Hypothalamus (tissue), 51 donors: ENCODE data around the gene SBK2.
"Not testable (repeated sequence)": the region's sequence is repeated elsewhere in the genome, so short reads cannot be mapped to it uniquely, and the experiment has no call there.

ENCODE experiments used
- DNase-seq, 51 donors: peaks; one replicate each; lab custom pipeline; 2025; lab: John Stamatoyannopoulos, UW

The SBK2 gene

GRCh38 chr19:55503502-55504251 lies 33.3 kb downstream of the SBK2 start:
- DNase-seq = peak; percentile 77 to 99 (median 92)

GRCh38 chr19:55503157-55503501 lies 33.8 kb downstream of the SBK2 start:
- DNase-seq = no peak

DNA sequence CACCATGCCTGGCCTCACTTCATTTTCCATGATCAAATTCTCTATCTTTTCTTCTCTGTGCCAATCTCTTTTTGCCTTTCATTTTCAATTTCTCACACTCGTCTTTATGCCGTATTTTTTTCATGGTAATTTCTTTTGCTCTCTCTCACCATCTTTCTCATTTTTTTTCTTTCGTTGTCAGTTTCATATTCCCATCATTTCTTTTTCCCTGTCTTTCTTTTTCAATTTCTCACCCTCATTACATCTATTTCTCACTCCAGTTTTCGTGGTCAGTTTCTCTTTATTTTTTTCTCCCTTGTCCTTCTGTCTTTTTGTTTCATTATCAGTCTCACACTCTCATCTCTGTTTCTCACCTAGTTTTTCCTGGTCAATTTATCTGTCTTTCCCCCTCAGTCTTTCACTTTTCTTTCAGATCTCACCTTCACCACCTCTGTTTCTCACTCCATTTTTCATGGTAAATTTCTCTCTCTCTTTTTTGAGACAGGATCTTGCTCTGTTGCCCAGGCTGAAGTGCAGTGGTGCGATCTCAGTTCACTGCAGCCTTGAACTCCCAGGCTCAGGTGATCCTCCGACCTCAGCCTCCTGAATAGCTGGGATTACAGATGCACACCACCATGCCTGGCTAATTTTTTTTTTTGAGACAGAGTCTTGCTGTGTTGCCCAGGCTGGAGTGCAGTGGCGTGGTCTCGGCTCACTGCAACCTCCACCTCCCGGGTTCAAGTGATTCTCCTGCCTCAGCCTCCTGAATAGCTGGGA lies 34.6 kb downstream of the SBK2 start:
- no peak for DNase-seq

DNA sequence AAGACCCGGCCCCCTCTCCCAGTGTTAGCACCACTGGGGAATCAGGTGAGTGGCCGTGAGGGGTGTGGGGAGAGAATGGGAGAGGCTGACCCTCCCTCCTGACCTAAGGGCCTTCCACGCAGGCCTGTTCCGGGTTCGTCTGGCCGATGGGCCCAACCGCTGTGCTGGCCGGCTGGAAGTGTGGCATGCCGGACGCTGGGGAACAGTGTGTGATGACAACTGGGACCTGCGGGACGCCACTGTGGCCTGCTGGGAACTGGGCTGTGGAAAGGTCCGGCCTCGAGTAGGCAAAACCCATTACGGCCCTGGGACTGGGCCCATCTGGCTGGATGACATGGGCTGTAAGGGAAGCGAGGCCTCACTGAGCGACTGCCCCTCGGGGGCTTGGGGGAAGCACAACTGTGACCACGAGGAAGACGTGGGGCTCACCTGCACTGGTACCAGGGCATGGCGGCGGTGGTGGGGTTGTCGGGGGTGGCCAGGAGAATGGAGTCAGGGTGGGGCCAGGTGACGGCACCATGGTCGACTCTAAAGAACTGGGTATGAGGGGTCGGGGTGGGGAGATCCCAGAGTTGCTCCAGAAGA lies 36.5 kb downstream of the SBK2 start:
- no peak for DNase-seq

GRCh38 chr19:55498246-55498840 lies 38.6 kb downstream of the SBK2 start:
- no peak for DNase-seq

DNA sequence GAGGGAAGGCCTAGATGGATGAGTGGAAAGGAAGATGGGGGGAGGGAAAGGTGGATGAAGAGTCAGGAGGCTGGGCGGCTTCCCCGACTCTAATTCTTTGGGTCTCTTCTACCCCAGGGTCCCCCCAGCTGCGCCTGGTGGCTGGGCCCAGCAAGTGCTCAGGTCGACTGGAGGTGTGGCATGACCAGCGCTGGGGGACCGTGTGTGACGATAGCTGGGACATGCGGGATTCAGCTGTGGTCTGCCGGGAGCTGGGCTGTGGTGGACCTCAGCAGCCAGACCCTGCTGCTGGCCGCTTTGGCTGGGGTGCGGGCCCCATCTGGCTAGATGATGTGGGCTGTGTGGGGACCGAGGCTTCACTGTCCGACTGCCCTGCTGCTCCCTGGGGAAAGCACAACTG lies 39.2 kb downstream of the SBK2 start:
- DNase-seq = no peak

GRCh38 chr19:55496820-55497219 lies 40.1 kb downstream of the SBK2 start:
- not testable (repeated sequence) for DNase-seq

DNA sequence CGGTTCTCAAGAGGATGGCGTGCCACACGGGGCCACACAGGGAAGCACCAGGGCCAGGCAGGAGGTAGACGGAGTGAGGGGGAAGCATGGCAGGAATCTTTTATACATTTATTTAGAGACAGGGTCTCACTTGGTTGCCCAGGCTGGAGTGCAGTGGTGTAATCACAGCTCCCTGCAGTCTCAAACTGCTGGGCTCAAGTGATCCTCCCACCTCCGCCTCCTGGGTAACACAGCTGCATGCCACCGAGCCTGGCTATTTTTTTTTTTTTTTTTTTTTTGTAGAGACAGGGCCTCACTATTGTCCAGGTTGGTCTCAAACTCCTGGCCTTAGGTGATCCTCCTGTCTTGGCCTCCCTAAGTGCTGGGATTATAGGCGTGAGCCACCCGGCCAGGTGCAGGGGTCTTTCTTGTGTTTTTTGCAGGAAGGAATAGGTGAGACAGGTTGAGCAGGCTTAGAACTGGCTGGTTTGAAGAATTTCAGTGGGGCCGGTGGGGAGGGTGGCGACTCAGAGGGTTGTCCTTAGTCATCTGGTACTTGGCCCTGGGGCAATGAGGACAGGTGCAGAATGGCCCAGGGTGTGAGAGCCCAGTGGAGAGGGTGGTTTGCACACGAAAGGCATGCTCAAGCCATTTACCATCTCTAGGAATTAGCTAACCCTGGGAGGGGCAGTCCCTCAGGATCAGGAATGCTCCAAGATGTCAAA lies 41.1 kb downstream of the SBK2 start:
- no peak for DNase-seq

- no peak for DNase-seq
Measured at GRCh38 chr19:55494172-55494761, 42.7 kb downstream of the SBK2 start.

DNA sequence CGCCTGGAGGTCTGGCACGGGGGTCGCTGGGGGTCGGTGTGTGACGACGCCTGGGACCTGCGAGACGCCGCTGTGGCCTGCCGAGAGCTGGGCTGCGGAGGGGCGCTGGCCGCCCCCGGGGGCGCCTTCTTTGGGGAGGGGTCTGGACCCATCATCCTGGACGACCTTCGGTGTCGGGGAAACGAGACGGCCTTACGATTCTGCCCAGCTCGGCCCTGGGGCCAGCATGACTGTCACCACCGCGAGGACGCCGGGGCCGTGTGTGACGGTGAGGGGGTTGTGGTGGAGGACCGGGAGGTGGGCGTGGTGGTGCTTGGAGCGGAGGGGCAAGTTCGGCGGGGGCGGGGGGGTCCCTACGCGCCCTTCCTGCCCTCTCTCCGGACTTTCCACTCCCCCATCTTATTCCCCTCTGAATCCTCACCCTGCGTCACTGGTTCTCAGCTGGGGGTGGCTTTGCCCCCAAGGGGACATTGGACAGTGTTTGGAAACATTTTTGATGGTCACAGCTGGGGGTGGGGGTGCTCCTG lies 43.2 kb downstream of the SBK2 start:
- DNase-seq = no peak

DNA sequence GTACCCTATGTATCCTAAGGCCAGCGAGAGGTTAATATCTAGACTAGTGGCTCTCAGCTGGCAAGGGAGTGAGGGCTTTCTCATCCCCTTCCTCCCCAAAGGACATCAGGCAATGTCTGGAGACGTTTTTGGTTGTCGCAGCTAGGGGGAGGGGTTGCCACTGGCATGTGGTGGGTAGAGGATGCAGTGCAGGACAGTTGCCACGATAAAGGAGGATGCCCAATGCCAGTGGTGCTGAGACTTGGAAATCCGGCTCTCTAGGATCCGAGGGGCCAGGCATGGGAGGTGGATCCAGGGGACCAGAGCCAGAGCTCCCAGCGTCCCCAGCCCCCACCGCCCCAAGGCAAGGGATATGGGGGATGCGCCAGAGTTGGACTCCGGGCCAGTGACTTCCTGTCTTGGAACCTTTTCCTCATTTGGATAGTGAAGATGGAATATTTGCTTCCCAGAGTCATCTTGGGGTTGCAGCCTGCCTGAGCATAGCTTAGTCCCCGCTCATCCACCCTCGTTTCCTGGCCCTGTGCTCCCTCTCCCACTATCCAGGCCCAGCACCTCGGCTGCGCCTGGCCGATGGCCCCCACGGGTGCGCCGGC lies 43.8 kb downstream of the SBK2 start:
- no peak for DNase-seq

DNA sequence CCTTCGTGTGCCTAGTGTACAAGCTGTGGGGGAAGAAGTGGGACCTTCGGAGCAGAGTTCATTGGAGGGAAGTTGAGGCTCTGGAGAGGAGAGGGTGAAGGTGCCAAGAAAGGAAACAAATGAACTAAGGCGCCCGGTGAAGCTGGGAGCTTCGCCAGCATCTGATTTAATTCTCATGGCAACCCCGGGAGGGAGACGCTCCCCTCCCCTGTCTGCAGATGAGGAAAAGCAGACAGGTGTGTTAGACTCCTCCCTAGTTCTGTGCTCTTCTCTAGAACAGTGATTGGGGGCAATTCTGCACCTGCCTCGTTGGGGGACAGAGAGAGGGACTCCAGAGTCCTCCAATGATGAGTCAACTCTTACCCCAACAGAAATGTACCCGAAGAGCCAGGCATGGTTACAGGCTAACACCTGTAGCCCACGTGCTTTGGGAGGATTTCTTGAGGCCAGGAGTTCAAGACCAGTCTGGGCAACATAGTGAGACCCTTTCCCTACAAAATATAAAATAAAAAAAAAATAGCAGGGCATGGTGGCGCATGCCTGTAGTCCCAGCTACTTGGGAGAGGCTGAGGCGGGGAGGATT lies 44.5 kb downstream of the SBK2 start:
- peak in 2 of 51 donors; percentile 7 to 18 for DNase-seq

- no peak for DNase-seq
Measured at GRCh38 chr19:55491546-55492360, 45.2 kb downstream of the SBK2 start.

- DNase-seq = no peak
Measured at GRCh38 chr19:55490478-55491432, 46.2 kb downstream of the SBK2 start.

DNA sequence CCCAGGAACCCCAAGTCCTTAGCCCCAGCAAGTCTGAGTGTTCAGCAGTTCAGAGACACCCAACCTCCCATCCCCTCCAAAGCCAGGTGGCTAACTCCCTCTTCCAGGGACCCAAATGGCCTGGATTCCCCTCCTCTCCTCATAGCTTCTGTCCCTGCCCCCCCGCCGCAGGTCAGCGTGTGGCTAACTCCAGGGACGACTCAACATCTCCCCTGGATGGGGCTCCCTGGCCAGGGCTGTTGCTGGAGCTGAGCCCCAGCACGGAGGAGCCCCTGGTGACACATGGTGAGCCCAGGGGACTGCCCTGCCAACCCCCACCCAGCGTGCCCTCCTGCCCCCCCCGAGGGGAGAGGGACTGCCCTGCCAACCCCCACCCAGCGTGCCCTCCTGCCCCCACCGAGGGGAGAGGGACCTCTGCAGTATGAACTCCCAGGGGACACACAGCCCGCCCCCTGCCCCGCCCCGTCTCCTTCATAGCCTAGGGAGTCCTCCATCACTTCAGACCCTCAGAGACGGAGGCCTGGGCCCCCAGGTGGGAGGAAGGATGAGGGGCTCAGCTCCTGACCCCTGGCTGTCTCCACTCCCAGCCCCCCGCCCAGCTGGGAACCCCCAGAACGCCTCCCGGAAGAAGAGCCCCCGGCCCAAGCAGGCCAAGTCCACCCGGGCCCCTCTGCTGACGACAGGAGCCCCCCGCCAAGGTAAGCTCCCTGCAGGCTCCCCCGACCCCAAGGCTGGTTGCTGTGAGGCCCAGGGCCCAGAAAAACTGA lies 47.0 kb downstream of the SBK2 start:
- no peak for DNase-seq

- peak in 2 of 51 donors; percentile 8 to 12 for DNase-seq
Measured at GRCh38 chr19:55488986-55489710, 47.8 kb downstream of the SBK2 start.
